A549 (cell line): ENCODE measurements around the gene H6PD.

Experiments used
- MAFK ChIP-seq: fragments of 450-650 bp; IDR thresholded peaks from 2 replicates; pipeline ENCODE4 v1.6.1; 2014; ENCODE audit not compliant: partially characterized antibody
- POLR2A ChIP-seq: IDR thresholded peaks from 2 replicates; pipeline ENCODE4 v1.6.1; 2012; ENCODE audit warnings: mild to moderate bottlenecking, low read length
- RCOR1 ChIP-seq: fragments of 150-350 bp; IDR thresholded peaks from 2 replicates; pipeline ENCODE4 v1.6.1; 2014; ENCODE audit warnings: antibody characterized with exemption, low read length, low read depth
- TF ChIP-seq, protein P1 (sequence below): fragments of >200 bp; sonication (Bioruptor Twin); formaldehyde crosslinking; IDR thresholded peaks from 3 replicates; pipeline ENCODE4 v1.5.1; 2016
- TF ChIP-seq, protein P2 (sequence below): IDR thresholded peaks from 2 replicates; pipeline ENCODE4 v1.6.1; 2012

GRCh38 chr1:9256332-9256731, 21.8 kb downstream of the H6PD start:
- no peak for TF ChIP-seq POLR2A
- TF ChIP-seq, protein P1, sequence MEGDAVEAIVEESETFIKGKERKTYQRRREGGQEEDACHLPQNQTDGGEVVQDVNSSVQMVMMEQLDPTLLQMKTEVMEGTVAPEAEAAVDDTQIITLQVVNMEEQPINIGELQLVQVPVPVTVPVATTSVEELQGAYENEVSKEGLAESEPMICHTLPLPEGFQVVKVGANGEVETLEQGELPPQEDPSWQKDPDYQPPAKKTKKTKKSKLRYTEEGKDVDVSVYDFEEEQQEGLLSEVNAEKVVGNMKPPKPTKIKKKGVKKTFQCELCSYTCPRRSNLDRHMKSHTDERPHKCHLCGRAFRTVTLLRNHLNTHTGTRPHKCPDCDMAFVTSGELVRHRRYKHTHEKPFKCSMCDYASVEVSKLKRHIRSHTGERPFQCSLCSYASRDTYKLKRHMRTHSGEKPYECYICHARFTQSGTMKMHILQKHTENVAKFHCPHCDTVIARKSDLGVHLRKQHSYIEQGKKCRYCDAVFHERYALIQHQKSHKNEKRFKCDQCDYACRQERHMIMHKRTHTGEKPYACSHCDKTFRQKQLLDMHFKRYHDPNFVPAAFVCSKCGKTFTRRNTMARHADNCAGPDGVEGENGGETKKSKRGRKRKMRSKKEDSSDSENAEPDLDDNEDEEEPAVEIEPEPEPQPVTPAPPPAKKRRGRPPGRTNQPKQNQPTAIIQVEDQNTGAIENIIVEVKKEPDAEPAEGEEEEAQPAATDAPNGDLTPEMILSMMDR: no peak
- no peak for TF ChIP-seq MAFK
- TF ChIP-seq, protein P2, sequence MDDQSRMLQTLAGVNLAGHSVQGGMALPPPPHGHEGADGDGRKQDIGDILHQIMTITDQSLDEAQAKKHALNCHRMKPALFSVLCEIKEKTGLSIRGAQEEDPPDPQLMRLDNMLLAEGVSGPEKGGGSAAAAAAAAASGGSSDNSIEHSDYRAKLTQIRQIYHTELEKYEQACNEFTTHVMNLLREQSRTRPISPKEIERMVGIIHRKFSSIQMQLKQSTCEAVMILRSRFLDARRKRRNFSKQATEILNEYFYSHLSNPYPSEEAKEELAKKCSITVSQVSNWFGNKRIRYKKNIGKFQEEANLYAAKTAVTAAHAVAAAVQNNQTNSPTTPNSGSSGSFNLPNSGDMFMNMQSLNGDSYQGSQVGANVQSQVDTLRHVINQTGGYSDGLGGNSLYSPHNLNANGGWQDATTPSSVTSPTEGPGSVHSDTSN: no peak
- no peak for TF ChIP-seq RCOR1
